Activated naive CD8-positive, alpha-beta T cell treated with anti-CD3 and anti-CD28 coated beads, Interleukin-2, amount 50 U/mL, for 24 hours (primary cell): Measurements from ENCODE around the gene PARP8.

Source experiments
- ATAC-seq: fragments of 150-1000 bp; cut with Tn5 transposase; one replicate; pipeline ENCODE4 v1.10.0; 2021
- DNase-seq: peaks from one replicate; pipeline ENCODE4 v3.0.0; 2021
- H3K27ac Mint-ChIP-seq: one replicate; pipeline ENCODE4 v1.8.0; 2021; ENCODE audit warnings: mild to moderate bottlenecking, mixed read lengths
- H3K27me3 Mint-ChIP-seq: one replicate; pipeline ENCODE4 v1.8.0; 2021; ENCODE audit warnings: mixed read lengths
- H3K36me3 Mint-ChIP-seq: one replicate; pipeline ENCODE4 v1.8.0; 2021; ENCODE audit warnings: low read depth, mixed read lengths
- H3K4me1 Mint-ChIP-seq: one replicate; pipeline ENCODE4 v1.8.0; 2021; ENCODE audit warnings: mixed read lengths
- H3K4me3 Mint-ChIP-seq: one replicate; pipeline ENCODE4 v1.8.0; 2021; ENCODE audit warnings: mild to moderate bottlenecking, moderate library complexity, mixed read lengths
- H3K9me3 Mint-ChIP-seq: one replicate; pipeline ENCODE4 v1.8.0; 2021; ENCODE audit warnings: mixed read lengths

PARP8 gene

GRCh38 chr5:50702615-50703366 is 36.4 kb downstream of the PARP8 start:
- no peaks in the 10 kb centered on the region for H3K9me3 Mint-ChIP-seq
- peaks cover 87% of the 10 kb centered on the region for H3K4me1 Mint-ChIP-seq
- H3K36me3 Mint-ChIP-seq, result peaks cover 17% of the 10 kb centered on the region
- DNase-seq (no peak), ATAC-seq (no peak)
- peak overlapping the region; percentile 84 for H3K27ac Mint-ChIP-seq
- H3K27me3 Mint-ChIP-seq, result no peaks in the 10 kb centered on the region
- H3K4me3 Mint-ChIP-seq, result peak overlapping the region; percentile 58

GRCh38 chr5:50703367-50703666 is 36.9 kb downstream of the PARP8 start:
- peak overlapping the region; percentile 58 for H3K4me3 Mint-ChIP-seq
- no peak for ATAC-seq

GRCh38 chr5:50704730-50705129 is 38.3 kb downstream of the PARP8 start:
- peaks cover 9% of the 10 kb centered on the region for H3K36me3 Mint-ChIP-seq
- H3K27ac Mint-ChIP-seq, result no peak overlapping the region
- H3K27me3 Mint-ChIP-seq, result no peaks in the 10 kb centered on the region
- H3K4me3 Mint-ChIP-seq, result no peak overlapping the region
- ATAC-seq (no peak), DNase-seq (no peak)
- no peaks in the 10 kb centered on the region for H3K9me3 Mint-ChIP-seq
- peaks cover 86% of the 10 kb centered on the region for H3K4me1 Mint-ChIP-seq

More at GRCh38 chr5:50703367-50703666, 36.9 kb downstream of the PARP8 start:
- Mint-ChIP-seq H3K9me3 (no peaks in the 10 kb centered on the region), H3K27me3 (no peaks in the 10 kb centered on the region), H3K36me3 (peaks cover 18% of the 10 kb centered on the region), H3K4me1 (peaks cover 87% of the 10 kb centered on the region), H3K27ac (no peak overlapping the region)
- no peak for DNase-seq

- H3K27me3 Mint-ChIP-seq, result no peaks in the 10 kb centered on the region
- peak overlapping the region; percentile 16 for H3K4me3 Mint-ChIP-seq
- peaks cover 4% of the 10 kb centered on the region for H3K36me3 Mint-ChIP-seq
- no peaks in the 10 kb centered on the region for H3K9me3 Mint-ChIP-seq
- DNase-seq, result no peak
- H3K4me1 Mint-ChIP-seq, result peaks cover 80% of the 10 kb centered on the region
- peak; percentile 41 for ATAC-seq
- H3K27ac Mint-ChIP-seq, result peak overlapping the region; percentile 48
Measured at GRCh38 chr5:50709471-50709870, 43.0 kb downstream of the PARP8 start.

- no peaks in the 10 kb centered on the region for H3K9me3 Mint-ChIP-seq
- peak overlapping the region; percentile 83 for H3K27ac Mint-ChIP-seq
- H3K36me3 Mint-ChIP-seq, result peaks cover 8% of the 10 kb centered on the region
- H3K27me3 Mint-ChIP-seq, result no peaks in the 10 kb centered on the region
- H3K4me3 Mint-ChIP-seq, result peak overlapping the region; percentile 64
- no peak for ATAC-seq
- H3K4me1 Mint-ChIP-seq, result peaks cover 84% of the 10 kb centered on the region
- DNase-seq, result no peak
Measured at GRCh38 chr5:50710838-50711237, 44.4 kb downstream of the PARP8 start.

GRCh38 chr5:50711280-50711679 is 44.8 kb downstream of the PARP8 start:
- peaks cover 86% of the 10 kb centered on the region for H3K4me1 Mint-ChIP-seq
- H3K36me3 Mint-ChIP-seq, result peaks cover 8% of the 10 kb centered on the region
- peak; percentile 97 for ATAC-seq
- no peaks in the 10 kb centered on the region for H3K27me3 Mint-ChIP-seq
- DNase-seq, result peak; percentile 43
- H3K27ac Mint-ChIP-seq, result peak overlapping the region; percentile 83
- H3K4me3 Mint-ChIP-seq, result peak overlapping the region; percentile 64
- no peaks in the 10 kb centered on the region for H3K9me3 Mint-ChIP-seq

- Mint-ChIP-seq H3K9me3 (no peaks in the 10 kb centered on the region), H3K27ac (peak overlapping the region; percentile 76), H3K4me1 (peaks cover 87% of the 10 kb centered on the region), H3K36me3 (peaks cover 8% of the 10 kb centered on the region), H3K4me3 (no peak overlapping the region), H3K27me3 (no peaks in the 10 kb centered on the region)
- no peak for DNase-seq
- ATAC-seq, result no peak
Measured at GRCh38 chr5:50712479-50712878, 46.0 kb downstream of the PARP8 start.

- Mint-ChIP-seq H3K4me1 (peaks cover 85% of the 10 kb centered on the region), H3K27ac (peak overlapping the region; percentile 72), H3K4me3 (peak overlapping the region; percentile 58), H3K36me3 (peaks cover 11% of the 10 kb centered on the region), H3K27me3 (no peaks in the 10 kb centered on the region), H3K9me3 (no peaks in the 10 kb centered on the region)
- ATAC-seq (no peak), DNase-seq (no peak)
Measured at GRCh38 chr5:50715001-50715400, 48.6 kb downstream of the PARP8 start.

GRCh38 chr5:50716134-50716533 is 49.7 kb downstream of the PARP8 start:
- no peaks in the 10 kb centered on the region for H3K9me3 Mint-ChIP-seq
- H3K27me3 Mint-ChIP-seq, result no peaks in the 10 kb centered on the region
- H3K4me1 Mint-ChIP-seq, result peaks cover 87% of the 10 kb centered on the region
- DNase-seq, result no peak
- no peak overlapping the region for H3K4me3 Mint-ChIP-seq
- H3K36me3 Mint-ChIP-seq, result peaks cover 11% of the 10 kb centered on the region
- no peak for ATAC-seq
- H3K27ac Mint-ChIP-seq, result no peak overlapping the region

GRCh38 chr5:50717651-50718050 is 51.2 kb downstream of the PARP8 start:
- H3K27me3 Mint-ChIP-seq, result no peaks in the 10 kb centered on the region
- peaks cover 85% of the 10 kb centered on the region for H3K4me1 Mint-ChIP-seq
- H3K9me3 Mint-ChIP-seq, result no peaks in the 10 kb centered on the region
- H3K27ac Mint-ChIP-seq, result peak overlapping the region; percentile 24
- H3K4me3 Mint-ChIP-seq, result peak overlapping the region; percentile 4
- ATAC-seq, result peak; percentile 48
- no peak for DNase-seq
- H3K36me3 Mint-ChIP-seq, result peaks cover 11% of the 10 kb centered on the region

- H3K36me3 Mint-ChIP-seq, result peaks cover 7% of the 10 kb centered on the region
- peaks cover 82% of the 10 kb centered on the region for H3K4me1 Mint-ChIP-seq
- peak overlapping the region; percentile 10 for H3K27ac Mint-ChIP-seq
- H3K27me3 Mint-ChIP-seq, result no peaks in the 10 kb centered on the region
- H3K9me3 Mint-ChIP-seq, result no peaks in the 10 kb centered on the region
- ATAC-seq, result no peak
- H3K4me3 Mint-ChIP-seq, result peak overlapping the region; percentile 49
- no peak for DNase-seq
Measured at GRCh38 chr5:50720061-50720710, 53.7 kb downstream of the PARP8 start.

GRCh38 chr5:50722223-50722622 is 55.8 kb downstream of the PARP8 start:
- peaks cover 6% of the 10 kb centered on the region for H3K36me3 Mint-ChIP-seq

GRCh38 chr5:50724262-50724661 is 57.8 kb downstream of the PARP8 start:
- peaks cover 85% of the 10 kb centered on the region for H3K4me1 Mint-ChIP-seq
- no peak for ATAC-seq
- H3K9me3 Mint-ChIP-seq, result no peaks in the 10 kb centered on the region
- no peak overlapping the region for H3K4me3 Mint-ChIP-seq
- no peak overlapping the region for H3K27ac Mint-ChIP-seq
- H3K36me3 Mint-ChIP-seq, result no peaks in the 10 kb centered on the region
- DNase-seq, result no peak
- H3K27me3 Mint-ChIP-seq, result no peaks in the 10 kb centered on the region

More at GRCh38 chr5:50722223-50722622, 55.8 kb downstream of the PARP8 start:
- Mint-ChIP-seq H3K27me3 (no peaks in the 10 kb centered on the region), H3K27ac (peak overlapping the region; percentile 67), H3K4me1 (peaks cover 84% of the 10 kb centered on the region), H3K4me3 (no peak overlapping the region), H3K9me3 (no peaks in the 10 kb centered on the region)
- DNase-seq, result no peak
- no peak for ATAC-seq

- ATAC-seq, result no peak
- H3K9me3 Mint-ChIP-seq, result peaks cover 4% of the 10 kb centered on the region
- H3K27ac Mint-ChIP-seq, result peak overlapping the region; percentile 98
- H3K27me3 Mint-ChIP-seq, result no peaks in the 10 kb centered on the region
- no peak for DNase-seq
- peaks cover 11% of the 10 kb centered on the region for H3K36me3 Mint-ChIP-seq
- peak overlapping the region; percentile 68 for H3K4me3 Mint-ChIP-seq
- peaks cover 83% of the 10 kb centered on the region for H3K4me1 Mint-ChIP-seq
Measured at GRCh38 chr5:50725800-50726474, 59.5 kb downstream of the PARP8 start.
